GM08714 (cell line): ENCODE measurements around the gene MAD1L1.

ENCODE experiments used
- H3K4me3 ChIP-seq: fragments of 200-500 bp; sonication (Bioruptor generic); 2 replicates; pipeline ENCODE4 v1.5.1; 2014; ENCODE audit warnings: mild to moderate bottlenecking, low read length, inconsistent platforms
- ZNF274 ChIP-seq: IDR thresholded peaks from 2 replicates; pipeline ENCODE4 v1.6.1; 2012; ENCODE audit warnings: mild to moderate bottlenecking, low read depth, low read length

MAD1L1 gene

GRCh38 chr7:1813394-1814088 is 419.2 kb downstream of the MAD1L1 start:
- no peak overlapping the region for H3K4me3 ChIP-seq
- TF ChIP-seq ZNF274 = no peak

DNA sequence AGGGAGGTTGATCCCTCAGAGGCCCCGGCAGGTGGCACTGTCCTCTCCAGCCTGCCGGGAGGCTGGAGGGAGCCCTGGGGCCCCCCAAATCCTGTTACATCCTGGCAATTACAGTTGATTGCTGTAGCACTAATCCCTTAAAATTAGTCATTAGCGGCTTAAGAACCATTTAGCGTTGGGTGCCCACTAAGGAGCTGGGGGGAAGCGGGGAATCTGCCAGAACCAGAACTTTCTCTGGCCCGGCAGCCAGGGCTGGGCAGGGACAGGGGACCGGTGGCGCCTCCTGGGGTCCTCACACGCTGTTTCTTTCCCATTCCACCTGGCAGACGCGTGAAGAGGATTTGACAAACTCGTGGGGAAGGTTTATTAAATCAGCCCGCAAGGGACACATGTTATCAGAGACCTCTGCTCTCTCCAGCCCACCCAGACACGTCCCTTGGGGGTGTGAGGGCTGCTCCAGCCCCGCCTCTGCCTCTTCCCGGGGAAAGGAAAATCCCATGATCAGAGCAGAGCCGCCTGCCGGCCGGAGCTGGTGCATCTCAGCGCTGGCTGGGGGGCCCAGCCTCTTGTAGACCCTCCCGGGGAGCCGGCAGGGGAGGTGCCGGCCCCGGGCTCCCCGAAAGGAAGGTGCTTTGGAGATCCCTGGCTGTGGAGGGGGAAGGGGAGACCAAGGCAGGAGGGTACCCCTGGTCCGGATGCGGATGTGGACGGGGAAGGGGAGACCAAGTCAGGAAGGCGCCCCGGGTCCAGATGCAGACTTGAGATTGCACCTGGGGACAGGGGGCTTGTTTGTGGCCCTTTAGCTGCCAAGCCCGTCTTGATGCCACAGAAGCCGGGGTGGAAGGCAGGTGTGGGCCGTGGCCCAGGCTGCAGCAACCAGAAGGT is 420.0 kb downstream of the MAD1L1 start:
- no peak overlapping the region for H3K4me3 ChIP-seq
- TF ChIP-seq ZNF274 = no peak

DNA sequence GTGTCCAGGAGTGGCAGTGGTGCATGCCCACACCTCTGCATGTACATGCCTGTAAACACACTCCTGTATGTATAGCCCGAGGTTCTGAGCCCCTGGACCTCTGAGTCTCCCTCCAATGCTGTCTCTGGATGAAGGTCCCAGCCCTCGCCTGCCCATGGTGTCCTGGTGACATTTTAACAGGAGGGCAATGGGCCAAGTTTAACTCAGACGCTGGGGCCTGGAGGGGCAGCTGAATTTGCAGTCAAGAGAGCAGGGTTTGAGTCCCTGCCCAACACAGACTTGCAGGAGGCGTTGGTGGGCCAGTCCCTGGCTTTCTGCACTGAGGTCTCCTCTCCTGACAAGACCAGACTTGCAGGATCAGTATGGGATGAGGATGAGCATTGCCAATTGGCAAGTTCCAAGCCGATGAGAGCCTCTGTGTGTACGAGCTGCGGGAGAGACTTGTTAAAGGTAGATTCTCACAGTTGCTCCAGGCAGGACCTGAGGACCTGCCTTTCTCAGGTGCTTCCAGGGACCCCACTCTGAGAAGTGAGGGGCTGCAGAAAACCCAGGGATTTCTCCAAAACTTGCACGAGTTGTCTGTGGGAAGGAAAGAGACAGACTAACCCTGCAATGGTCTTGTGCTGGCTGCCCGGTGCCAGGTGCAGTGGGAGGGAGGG is 420.8 kb downstream of the MAD1L1 start:
- no peak for TF ChIP-seq ZNF274
- H3K4me3 ChIP-seq = no peak overlapping the region

- no peak for TF ChIP-seq ZNF274
- no peak overlapping the region for H3K4me3 ChIP-seq
Measured at GRCh38 chr7:1810961-1811849, 421.5 kb downstream of the MAD1L1 start.

- no peak for TF ChIP-seq ZNF274
- H3K4me3 ChIP-seq = no peak overlapping the region
Measured at GRCh38 chr7:1810521-1810920, 422.2 kb downstream of the MAD1L1 start.

DNA sequence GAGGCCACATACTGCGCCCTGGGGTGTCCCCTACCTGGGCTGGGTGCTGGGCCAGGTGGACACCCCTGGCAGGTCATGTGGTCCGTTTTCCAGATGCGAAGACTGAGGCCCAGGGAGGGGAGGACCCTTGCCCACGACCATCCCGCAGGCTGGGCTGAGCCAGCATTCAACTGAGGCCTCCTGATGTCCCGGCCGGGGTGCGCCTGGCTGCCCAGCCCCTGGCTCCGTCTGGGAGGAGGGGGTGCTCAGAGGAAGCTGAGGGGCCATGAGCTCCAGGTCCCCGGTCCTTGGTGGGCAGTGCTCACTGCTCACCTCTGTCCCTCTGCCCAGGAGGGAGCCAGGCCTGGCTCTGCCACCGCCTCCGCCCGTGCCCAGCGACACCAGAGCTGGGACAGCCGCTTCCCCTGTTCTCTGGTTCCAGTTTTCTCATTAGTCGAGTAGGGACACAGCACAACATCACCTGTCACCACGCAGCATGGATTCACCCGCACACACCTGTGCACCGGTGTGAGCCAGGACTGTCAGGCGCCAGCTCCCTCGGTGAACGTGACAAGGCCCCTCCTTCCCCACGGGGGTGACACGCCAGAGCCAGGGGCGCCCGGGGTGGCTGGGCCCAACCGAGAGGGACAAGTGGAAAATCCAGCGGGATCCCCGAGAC is 423.0 kb downstream of the MAD1L1 start:
- no peak overlapping the region for H3K4me3 ChIP-seq
- no peak for TF ChIP-seq ZNF274

DNA sequence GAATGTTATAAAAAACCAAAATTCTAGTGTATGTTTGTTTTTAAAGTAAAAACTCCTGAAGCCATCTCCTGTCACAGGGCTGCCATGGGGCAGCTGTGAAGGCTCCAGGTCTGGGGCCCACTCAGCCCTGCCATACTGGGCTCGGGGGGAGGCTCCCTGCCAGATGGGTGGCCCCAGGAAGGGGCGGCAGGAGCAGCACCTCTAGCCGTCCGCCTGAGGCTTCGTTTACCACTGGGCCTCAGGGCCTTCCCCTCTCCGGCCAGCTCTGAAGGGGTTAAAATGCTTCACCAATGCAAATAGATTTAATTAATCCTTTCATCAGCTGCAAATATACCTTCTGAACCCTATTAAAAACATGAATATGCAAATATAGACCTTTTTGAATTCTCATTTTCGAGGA is 423.7 kb downstream of the MAD1L1 start:
- TF ChIP-seq ZNF274 = no peak
- H3K4me3 ChIP-seq = no peak overlapping the region

- no peak overlapping the region for H3K4me3 ChIP-seq
- TF ChIP-seq ZNF274 = no peak
Measured at GRCh38 chr7:1807821-1808600, 424.7 kb downstream of the MAD1L1 start.

GRCh38 chr7:1806354-1806753 is 426.4 kb downstream of the MAD1L1 start:
- TF ChIP-seq ZNF274 = no peak
- H3K4me3 ChIP-seq = no peak overlapping the region

DNA sequence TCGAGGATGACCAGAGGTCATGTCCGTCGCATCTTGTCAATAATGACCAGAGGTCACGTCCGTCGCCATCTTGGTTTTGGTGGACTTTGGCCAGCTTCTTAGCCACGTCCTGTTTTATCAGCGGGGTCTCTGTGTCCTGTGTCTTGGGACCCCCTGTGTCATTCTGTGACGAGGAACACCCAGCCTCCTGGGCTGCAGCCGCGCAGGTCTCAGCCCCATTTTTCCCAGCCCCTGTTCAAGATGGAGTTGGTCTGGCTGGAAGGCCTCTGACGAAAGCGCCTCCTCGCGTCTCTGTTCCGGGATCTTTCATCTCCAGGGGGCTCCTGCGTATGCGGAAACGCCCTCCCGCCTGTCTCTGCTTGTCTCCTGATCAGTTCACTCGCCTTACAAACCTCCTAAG is 428.4 kb downstream of the MAD1L1 start:
- no peak overlapping the region for H3K4me3 ChIP-seq
- TF ChIP-seq ZNF274 = no peak

DNA sequence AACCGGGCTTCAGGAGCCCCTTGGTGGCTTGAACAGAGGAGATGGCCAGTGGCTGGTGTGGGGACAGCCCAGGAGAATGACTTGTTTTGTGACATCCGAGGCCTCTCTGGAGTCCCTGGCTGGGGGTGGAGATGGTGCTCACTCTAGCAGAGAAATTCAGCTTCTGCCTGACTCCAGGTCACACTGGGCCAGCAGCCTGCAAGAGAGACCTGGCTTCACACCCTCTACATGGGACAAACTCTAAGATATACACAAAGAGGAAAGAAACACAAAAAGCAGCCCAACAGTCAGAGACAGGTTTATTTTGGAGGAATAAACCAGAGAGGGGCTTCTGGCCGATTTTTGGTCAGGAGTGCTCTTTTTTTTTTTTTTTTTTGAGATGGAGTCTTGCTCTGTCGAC is 429.8 kb downstream of the MAD1L1 start:
- TF ChIP-seq ZNF274 = no peak
- no peak overlapping the region for H3K4me3 ChIP-seq

GRCh38 chr7:1800902-1801301 is 431.8 kb downstream of the MAD1L1 start:
- no peak for TF ChIP-seq ZNF274
- no peak overlapping the region for H3K4me3 ChIP-seq

DNA sequence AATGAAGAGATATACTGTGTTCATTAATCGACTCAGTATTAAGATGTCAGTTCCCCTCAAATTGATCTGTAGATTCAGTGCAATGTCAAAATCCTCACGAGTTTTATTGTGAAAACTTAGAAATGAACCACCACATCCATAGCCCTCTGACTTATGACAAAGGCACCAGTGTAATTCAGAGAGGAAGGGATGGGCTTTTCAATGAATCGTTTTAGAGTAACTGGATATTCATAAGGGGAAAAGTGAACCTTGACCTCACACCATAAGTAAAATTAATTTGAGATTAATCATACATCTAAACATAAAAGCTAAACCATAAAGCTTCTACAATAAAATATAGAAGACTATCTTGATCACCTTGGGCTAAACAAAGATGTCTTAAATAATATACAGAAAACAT is 434.6 kb downstream of the MAD1L1 start:
- no peak for TF ChIP-seq ZNF274
- H3K4me3 ChIP-seq = no peak overlapping the region
